ENCODE measurements around the gene GPR39. TPM values are rescaled to one million over a fixed set of nuclear protein-coding genes. Genes with fewer than 3 reads are reported as not detected.

GPR39 gene
- total and polyA plus RNA-seq, 10 donors = 0.05 TPM; not detected in 9

DNA sequence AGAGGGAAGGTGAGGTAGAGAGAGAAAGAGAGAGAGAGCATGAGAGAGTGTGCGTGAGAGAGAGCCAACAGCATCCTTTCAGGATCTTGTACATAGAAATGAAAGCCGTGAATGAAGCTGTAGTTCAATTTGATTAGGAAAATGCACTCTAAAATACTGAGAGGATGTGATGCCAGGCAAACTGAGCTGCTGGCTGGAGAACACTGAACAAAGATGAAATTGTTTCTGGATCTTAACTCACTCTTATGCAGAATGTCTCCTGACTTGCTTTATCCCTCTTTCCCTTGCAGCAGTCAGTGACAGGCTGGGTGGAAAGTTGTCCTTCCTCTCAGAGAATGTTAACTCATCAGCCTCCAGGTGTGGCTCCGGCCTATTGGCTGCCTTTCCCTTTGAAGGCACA, 242.7 kb downstream of the GPR39 start:
- H3K27me3 ChIP-seq (replicated peaks in 1 of 7) = no peaks in the 10 kb centered on the region
- no peak overlapping the region for H3K27ac ChIP-seq
- DNase-seq = no peak
- intact Hi-C loops (cut with DNase I; ENCODE audit: low total_unique reads) = no loop called here
- WGBS, 5 donors = 81 to 93% (median 88%) methylated on average over 3 of the region's 3 CpGs
- no peaks in the 10 kb centered on the region for H3K36me3 ChIP-seq
- H3K4me3 ChIP-seq = no peak overlapping the region
- TF ChIP-seq, protein P1, sequence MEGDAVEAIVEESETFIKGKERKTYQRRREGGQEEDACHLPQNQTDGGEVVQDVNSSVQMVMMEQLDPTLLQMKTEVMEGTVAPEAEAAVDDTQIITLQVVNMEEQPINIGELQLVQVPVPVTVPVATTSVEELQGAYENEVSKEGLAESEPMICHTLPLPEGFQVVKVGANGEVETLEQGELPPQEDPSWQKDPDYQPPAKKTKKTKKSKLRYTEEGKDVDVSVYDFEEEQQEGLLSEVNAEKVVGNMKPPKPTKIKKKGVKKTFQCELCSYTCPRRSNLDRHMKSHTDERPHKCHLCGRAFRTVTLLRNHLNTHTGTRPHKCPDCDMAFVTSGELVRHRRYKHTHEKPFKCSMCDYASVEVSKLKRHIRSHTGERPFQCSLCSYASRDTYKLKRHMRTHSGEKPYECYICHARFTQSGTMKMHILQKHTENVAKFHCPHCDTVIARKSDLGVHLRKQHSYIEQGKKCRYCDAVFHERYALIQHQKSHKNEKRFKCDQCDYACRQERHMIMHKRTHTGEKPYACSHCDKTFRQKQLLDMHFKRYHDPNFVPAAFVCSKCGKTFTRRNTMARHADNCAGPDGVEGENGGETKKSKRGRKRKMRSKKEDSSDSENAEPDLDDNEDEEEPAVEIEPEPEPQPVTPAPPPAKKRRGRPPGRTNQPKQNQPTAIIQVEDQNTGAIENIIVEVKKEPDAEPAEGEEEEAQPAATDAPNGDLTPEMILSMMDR (IDR thresholded peaks at IDR 0.05 in 8 of 11, conservative IDR thresholded peaks at IDR 0.05 in 3 of 11) = no peak
- TF ChIP-seq POLR2AphosphoS5 (IDR thresholded peaks at IDR 0.05) (no peak), POLR2A (IDR thresholded peaks at IDR 0.05) (no peak)
- H3K9me3 ChIP-seq = no peaks in the 10 kb centered on the region
- H3K4me1 ChIP-seq = no peaks in the 10 kb centered on the region

- TF ChIP-seq POLR2AphosphoS5 (IDR thresholded peaks at IDR 0.05) (no peak), POLR2A (IDR thresholded peaks at IDR 0.05) (no peak)
- TF ChIP-seq, protein P1 (IDR thresholded peaks at IDR 0.05 in 8 of 11, conservative IDR thresholded peaks at IDR 0.05 in 3 of 11) = no peak
- 45 to 67% (median 60%) methylated on average over 3 of the region's 3 CpGs for WGBS, 5 donors
- intact Hi-C loops (cut with DNase I; ENCODE audit: low total_unique reads) = no loop called here
Observed at GRCh38 chr2:132662732-132663131, 246.1 kb downstream of the GPR39 start.

DNA sequence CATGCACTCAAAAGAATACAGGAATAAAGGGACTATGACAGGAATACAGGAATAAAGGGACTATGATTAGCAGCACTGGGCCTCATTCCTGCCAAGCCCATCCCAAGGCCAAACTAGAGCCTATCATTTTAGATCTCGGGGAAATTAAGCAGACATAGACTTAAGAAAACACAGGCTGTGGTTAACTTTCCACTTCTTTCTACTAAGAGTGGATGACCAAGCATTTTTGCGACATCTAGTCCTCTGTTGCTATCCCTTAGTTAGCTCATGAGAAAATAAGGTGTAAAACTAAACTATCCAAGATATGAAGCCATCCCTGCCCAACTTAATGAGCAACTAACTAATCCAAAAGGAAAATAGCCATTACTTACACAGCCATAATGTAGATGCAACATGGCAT, 247.5 kb downstream of the GPR39 start:
- intact Hi-C loops (cut with DNase I; ENCODE audit: low total_unique reads) = no loop called here
- Histone ChIP-seq H3K27ac (no peak overlapping the region), H3K4me1 (peaks cover 0 to 10% (median 8%) of the 10 kb centered on the region in 6 donors), H3K36me3 (no peaks in the 10 kb centered on the region), H3K27me3 (replicated peaks in 1 of 7) (peaks cover 0 to 38% (median 14%) of the 10 kb centered on the region in 7 donors), H3K4me3 (no peak overlapping the region), H3K9me3 (no peaks in the 10 kb centered on the region)
- no peak for DNase-seq
- WGBS, 5 donors = 23 to 59% (median 29%) methylated on average over 2 of the region's 2 CpGs
- TF ChIP-seq POLR2AphosphoS5 (IDR thresholded peaks at IDR 0.05) = no peak
- no peak for TF ChIP-seq POLR2A (IDR thresholded peaks at IDR 0.05)

More at GRCh38 chr2:132662732-132663131, 246.1 kb downstream of the GPR39 start:
- DNase-seq = no peak
- Histone ChIP-seq H3K27me3 (replicated peaks in 1 of 7) (peaks cover 0 to 24% (median 3%) of the 10 kb centered on the region in 7 donors), H3K4me1 (no peaks in the 10 kb centered on the region), H3K36me3 (no peaks in the 10 kb centered on the region), H3K27ac (no peak overlapping the region), H3K9me3 (no peaks in the 10 kb centered on the region), H3K4me3 (no peak overlapping the region)

GRCh38 chr2:132665401-132666140, 249.0 kb downstream of the GPR39 start:
- peaks cover 0 to 53% (median 29%) of the 10 kb centered on the region in 7 donors for H3K27me3 ChIP-seq (replicated peaks in 1 of 7)
- TF ChIP-seq, protein P1 (IDR thresholded peaks at IDR 0.05 in 8 of 11, conservative IDR thresholded peaks at IDR 0.05 in 3 of 11) = no peak
- TF ChIP-seq POLR2AphosphoS5 (IDR thresholded peaks at IDR 0.05) (no peak), POLR2A (IDR thresholded peaks at IDR 0.05) (no peak)
- H3K9me3 ChIP-seq = no peaks in the 10 kb centered on the region
- intact Hi-C loops (cut with DNase I; ENCODE audit: low total_unique reads) = no loop called here
- no peak overlapping the region for H3K4me3 ChIP-seq
- no peaks in the 10 kb centered on the region for H3K36me3 ChIP-seq
- H3K4me1 ChIP-seq = peaks cover 8 to 25% (median 22%) of the 10 kb centered on the region in 6 donors
- H3K27ac ChIP-seq = no peak overlapping the region
- 83 to 91% (median 87%) methylated on average over 4 of the region's 4 CpGs for WGBS, 5 donors
- DNase-seq = no peak

Data from spleen (tissue), 11 donors.